ENCODE measurements around the gene ARV1.
A peak's percentile ranks its signal among the peaks of the same experiment; 100 is the strongest.

DNA sequence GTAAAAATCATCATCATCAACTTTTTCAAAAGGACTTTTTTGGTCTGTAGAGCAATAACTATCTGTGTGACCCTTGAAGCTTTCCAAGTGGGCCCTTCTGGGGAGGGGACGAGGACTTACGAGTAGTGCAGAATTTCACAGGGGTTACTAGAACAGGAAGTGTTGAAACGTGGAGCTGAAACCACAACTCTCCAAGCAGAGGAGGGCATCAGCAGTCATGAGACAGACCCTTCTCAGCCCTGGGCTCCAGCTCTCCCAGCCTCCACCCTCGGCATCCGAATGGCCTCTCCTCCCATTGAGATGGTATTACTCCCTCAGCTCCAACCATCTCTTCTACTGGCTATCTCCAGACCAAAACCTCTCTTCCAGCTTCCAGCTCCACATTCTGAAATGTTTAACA, 57.5 kb downstream of the ARV1 start:
- TF ChIP-seq, protein P1, sequence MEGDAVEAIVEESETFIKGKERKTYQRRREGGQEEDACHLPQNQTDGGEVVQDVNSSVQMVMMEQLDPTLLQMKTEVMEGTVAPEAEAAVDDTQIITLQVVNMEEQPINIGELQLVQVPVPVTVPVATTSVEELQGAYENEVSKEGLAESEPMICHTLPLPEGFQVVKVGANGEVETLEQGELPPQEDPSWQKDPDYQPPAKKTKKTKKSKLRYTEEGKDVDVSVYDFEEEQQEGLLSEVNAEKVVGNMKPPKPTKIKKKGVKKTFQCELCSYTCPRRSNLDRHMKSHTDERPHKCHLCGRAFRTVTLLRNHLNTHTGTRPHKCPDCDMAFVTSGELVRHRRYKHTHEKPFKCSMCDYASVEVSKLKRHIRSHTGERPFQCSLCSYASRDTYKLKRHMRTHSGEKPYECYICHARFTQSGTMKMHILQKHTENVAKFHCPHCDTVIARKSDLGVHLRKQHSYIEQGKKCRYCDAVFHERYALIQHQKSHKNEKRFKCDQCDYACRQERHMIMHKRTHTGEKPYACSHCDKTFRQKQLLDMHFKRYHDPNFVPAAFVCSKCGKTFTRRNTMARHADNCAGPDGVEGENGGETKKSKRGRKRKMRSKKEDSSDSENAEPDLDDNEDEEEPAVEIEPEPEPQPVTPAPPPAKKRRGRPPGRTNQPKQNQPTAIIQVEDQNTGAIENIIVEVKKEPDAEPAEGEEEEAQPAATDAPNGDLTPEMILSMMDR (IDR thresholded peaks at IDR 0.05 in 8 of 11, conservative IDR thresholded peaks at IDR 0.05 in 3 of 11) = no peak
- TF ChIP-seq POLR2A (IDR thresholded peaks at IDR 0.05) (no peak), POLR2AphosphoS5 (IDR thresholded peaks at IDR 0.05) (peak in 1 of 3 donors; percentile 20)
